Epithelial cell of esophagus (primary cell): ENCODE measurements around the gene ASB1.

ENCODE experiments used
- DNase-seq: peaks from one replicate; pipeline ENCODE4 v3.0.0; 2010; ENCODE audit warnings: low read depth
- H3K4me3 ChIP-seq: 2 replicates; pipeline ENCODE4 v1.5.1; 2011; ENCODE audit warnings: mild to moderate bottlenecking, low read length, control low read depth
- TF ChIP-seq, protein P1 (sequence below): IDR thresholded peaks from 2 replicates; pipeline ENCODE4 v1.5.1; 2011; ENCODE audit warnings: low read depth, mild to moderate bottlenecking, low read length, control low read depth, inconsistent platforms; ENCODE audit not compliant: insufficient read depth; ENCODE audit errors: missing control alignments

Gene ASB1

DNA sequence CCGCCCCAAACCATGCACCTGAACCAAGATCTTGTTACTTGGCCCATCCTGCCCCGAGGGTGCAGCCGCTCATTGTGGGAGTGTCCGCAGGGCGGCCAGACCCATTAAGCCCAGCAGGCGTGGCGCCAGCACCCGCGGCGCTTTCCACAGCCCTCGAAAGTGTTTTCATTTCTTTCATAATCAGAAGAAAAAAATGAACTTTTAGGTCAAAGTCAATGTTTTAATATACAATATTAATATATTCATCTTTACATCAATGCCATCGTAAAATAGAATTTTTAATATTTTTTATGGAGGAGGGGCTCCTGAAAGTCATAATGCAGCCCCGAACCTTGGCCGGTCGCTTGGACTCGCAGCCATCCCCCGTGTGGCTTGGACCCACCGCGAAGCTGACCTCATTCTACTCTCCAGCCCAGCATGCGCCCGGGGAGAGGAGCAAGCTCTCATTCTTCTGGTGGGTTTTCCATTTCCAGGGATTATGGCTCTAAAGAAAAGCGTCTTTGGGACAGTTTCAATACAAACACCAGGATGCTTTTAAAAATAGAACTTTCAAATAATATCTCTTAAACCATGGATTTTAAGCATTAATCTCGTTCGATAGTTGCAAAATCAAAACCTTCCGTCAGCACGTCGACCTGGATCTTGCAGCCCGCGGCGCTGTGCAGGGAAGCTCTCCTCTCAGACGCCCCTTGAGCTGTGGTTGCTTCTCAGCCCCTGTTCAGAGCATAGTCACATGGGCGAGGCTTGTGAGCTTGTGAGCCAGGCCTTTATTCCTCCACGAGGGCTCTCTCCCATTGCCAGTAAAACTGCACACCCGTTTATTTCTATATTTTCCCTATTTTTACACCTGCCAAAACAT, 17.2 kb upstream of the ASB1 start:
- DNase-seq: no peak
- TF ChIP-seq, protein P1, sequence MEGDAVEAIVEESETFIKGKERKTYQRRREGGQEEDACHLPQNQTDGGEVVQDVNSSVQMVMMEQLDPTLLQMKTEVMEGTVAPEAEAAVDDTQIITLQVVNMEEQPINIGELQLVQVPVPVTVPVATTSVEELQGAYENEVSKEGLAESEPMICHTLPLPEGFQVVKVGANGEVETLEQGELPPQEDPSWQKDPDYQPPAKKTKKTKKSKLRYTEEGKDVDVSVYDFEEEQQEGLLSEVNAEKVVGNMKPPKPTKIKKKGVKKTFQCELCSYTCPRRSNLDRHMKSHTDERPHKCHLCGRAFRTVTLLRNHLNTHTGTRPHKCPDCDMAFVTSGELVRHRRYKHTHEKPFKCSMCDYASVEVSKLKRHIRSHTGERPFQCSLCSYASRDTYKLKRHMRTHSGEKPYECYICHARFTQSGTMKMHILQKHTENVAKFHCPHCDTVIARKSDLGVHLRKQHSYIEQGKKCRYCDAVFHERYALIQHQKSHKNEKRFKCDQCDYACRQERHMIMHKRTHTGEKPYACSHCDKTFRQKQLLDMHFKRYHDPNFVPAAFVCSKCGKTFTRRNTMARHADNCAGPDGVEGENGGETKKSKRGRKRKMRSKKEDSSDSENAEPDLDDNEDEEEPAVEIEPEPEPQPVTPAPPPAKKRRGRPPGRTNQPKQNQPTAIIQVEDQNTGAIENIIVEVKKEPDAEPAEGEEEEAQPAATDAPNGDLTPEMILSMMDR: no peak
- H3K4me3 ChIP-seq: no peak overlapping the region

DNA sequence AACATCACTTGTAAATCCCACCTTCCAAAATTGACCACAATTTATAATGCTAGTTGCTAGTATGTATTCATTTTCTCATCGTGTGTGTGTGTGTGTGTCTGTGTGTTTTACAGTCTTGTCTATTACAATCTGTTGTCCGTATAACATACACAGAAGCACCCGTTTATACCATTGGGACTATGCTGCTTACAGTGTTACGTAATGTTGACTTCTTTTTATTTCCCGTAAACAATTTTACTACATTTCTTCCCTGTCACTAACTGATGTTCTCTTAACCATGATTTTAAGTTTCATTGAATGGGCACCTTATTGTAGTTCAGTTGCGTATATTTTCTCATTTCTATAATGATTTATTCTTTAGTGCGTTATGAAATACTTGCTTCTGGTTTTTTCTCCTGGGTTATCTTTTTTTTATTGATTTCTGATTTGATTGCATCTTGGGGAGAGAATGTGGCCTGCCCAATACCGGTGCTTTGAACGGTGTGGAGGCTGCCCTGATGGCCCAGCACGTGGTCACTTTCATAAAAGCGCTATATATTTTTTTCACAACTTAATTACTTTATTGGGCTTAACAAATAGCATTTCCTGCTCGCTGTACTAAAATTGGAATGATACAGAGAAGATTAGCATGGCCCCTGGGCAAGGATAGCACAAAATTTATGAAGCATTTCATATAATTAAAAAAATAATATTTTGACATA, 14.5 kb upstream of the ASB1 start:
- no peak for DNase-seq
- TF ChIP-seq, protein P1: no peak
- H3K4me3 ChIP-seq: no peak overlapping the region

DNA sequence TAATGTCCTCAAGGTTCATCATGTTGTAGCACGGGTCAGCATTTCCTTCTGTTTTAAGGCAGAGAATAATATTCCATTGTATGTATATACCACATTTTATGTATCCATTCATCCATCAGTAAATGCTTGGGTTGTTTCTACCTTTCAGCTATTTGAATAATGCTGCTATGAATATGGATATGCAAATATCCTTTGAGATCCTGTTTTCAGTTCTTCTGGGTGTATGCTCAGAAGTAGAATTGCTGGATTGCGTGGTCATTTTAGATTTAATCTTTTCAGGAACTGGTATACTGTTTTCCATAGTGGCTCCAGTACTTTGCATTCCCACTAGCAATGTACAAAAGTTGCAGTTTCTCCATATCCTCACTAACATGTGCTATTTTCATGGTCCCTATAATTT, 13.4 kb upstream of the ASB1 start:
- no peak for DNase-seq
- H3K4me3 ChIP-seq: no peak overlapping the region
- TF ChIP-seq, protein P1: no peak

DNA sequence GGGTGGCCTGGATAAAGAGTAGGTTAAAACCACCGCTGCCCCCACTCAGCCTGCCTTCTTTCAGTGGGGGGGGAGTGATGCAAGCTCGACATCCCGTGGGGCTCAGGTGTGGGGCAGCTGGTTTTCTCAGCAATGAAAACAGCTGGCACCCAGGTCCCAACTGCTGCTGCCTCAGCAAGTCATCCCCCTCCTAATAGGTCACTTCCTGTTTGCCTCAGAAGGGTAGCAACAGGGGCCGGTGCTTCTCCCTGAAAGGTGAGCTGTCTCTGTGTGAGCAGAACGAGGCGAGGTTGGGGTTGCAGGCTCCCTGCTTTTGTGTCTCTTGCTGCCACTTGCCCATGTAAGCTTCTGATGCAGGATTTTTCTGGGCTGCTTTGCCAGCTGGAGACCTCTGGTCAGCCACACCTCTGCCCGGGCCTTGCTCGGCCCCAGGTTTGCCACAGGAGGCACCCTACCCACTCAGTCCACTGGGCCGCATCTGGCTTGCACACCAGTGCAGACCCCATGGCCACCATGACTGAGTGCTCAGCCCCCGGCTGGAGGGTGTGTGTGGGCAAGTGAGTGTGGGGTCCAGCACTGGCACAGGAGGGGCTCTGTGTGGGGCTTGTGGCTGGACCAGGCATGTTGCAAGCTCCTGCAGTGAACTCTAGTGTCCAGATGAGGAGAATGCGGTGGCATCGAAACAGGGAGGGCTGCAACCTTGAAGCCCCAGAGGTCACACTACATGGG, 11.5 kb upstream of the ASB1 start:
- no peak overlapping the region for H3K4me3 ChIP-seq
- TF ChIP-seq, protein P1: no peak
- DNase-seq: peak; percentile 68

DNA sequence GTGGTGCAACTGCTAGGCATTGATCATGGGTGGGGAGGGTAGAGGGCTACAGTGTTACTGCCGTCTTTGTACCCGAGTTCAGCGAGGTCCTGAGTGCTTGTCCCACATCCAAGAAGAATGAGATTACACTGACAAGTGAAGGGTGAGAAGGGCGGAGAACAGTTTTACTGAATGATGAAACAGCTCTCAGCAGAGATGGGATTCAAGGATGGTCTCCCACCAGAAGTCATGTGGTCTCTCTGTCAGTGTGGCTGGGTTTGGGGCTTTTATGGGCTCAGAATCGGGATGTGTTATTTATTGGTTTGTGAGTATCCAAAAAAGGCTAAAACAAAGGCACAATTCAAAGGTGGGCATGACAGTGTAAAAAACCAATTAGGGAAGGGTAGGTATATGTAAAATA, 10.8 kb upstream of the ASB1 start:
- no peak overlapping the region for H3K4me3 ChIP-seq
- TF ChIP-seq, protein P1: no peak
- DNase-seq: no peak

DNA sequence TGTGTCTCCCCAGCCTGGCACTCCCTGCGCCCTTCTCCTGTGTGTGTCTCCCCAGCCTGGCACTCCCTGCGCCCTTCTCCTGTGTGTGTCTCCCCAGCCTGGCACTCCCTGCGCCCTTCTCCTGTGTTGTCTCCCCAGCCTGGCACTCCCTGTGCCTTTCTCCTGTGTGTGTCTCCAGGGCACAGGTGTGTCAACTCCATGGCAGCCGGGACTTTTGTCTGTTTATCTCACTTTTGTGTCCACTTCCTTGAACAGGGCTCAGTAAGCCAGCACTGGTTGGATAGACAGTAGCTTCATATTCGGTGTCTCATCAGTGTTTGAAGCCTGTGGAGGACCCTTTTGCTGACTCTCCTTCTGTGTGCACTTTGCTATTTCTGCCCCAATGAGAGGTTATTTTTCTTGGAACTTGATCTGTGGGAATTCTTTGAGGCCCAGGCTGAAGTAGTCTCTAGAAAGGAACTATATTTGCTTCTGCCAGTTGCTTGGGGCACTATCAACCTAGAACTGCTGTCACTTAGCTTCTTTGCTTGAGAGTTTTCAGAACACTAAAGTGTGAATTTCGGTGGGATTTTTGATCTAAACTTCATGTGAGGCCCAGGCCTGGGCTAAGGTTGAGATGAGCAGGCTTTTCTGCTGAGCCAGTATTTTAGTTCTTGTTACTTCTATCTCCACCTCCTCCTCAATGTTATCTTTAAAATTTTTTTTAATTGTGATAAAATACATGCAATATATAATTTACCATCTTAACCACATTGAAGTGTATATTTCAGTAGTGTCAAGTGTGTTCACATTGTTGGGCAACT, 8.3 kb upstream of the ASB1 start:
- no peak overlapping the region for H3K4me3 ChIP-seq
- peak; percentile 60 for DNase-seq
- TF ChIP-seq, protein P1: no peak
